HepG2 (cell line): ENCODE measurements around the gene CTDSP1. TPM values are rescaled to one million over a fixed set of nuclear protein-coding genes. Genes with fewer than 3 reads are reported as not detected.

ENCODE experiments used
- HCFC1 ChIP-seq: fragments of 150-350 bp; IDR thresholded peaks from 2 replicates; pipeline ENCODE4 v1.6.1; 2014; ENCODE audit warnings: low read depth, low read length
- HOXA3 ChIP-seq: sonication (generic); formaldehyde crosslinking; IDR thresholded peaks from 2 replicates; pipeline ENCODE4 v1.5.0; 2020; ENCODE audit warnings: missing genetic modification reagents
- KDM1A ChIP-seq: IDR thresholded peaks from 2 replicates; pipeline ENCODE4 v1.6.1; 2016; ENCODE audit warnings: missing compliant biosample characterization
- MTERF4 ChIP-seq: sonication (generic); formaldehyde crosslinking; IDR thresholded peaks from 2 replicates; pipeline ENCODE4 v1.8.0; 2023; ENCODE audit warnings: mild to moderate bottlenecking, missing genetic modification reagents
- MTF1 ChIP-seq: sonication (generic); formaldehyde crosslinking; IDR thresholded peaks from 2 replicates; pipeline ENCODE4 v1.5.0; 2020; ENCODE audit warnings: missing genetic modification reagents
- PBX3 ChIP-seq: sonication (generic); formaldehyde crosslinking; IDR thresholded peaks from 2 replicates; pipeline ENCODE4 v1.8.1; 2023; ENCODE audit warnings: missing genetic modification reagents, inconsistent platforms, borderline replicate concordance
- RELA ChIP-seq: sonication (generic); formaldehyde crosslinking; IDR thresholded peaks from 2 replicates; pipeline ENCODE4 v1.4.0; 2020; ENCODE audit warnings: missing genetic modification reagents
- SETDB1 ChIP-seq: sonication (generic); formaldehyde crosslinking; IDR thresholded peaks from 2 replicates; pipeline ENCODE4 v1.5.1; 2020; ENCODE audit warnings: missing genetic modification reagents, mild to moderate bottlenecking, borderline replicate concordance
- SRF ChIP-seq: IDR thresholded peaks from 2 replicates; pipeline ENCODE4 v1.6.1; 2011; ENCODE audit warnings: mild to moderate bottlenecking, low read depth, low read length, moderate library complexity
- ZBTB21 ChIP-seq: sonication (generic); formaldehyde crosslinking; IDR thresholded peaks from 2 replicates; pipeline ENCODE4 v1.4.0; 2020; ENCODE audit warnings: missing genetic modification reagents
- ZBTB34 ChIP-seq: sonication (generic); formaldehyde crosslinking; IDR thresholded peaks from 2 replicates; pipeline ENCODE4 v1.8.0; 2022; ENCODE audit warnings: mild to moderate bottlenecking, missing genetic modification reagents
- ZNF121 ChIP-seq: sonication (generic); formaldehyde crosslinking; IDR thresholded peaks from 2 replicates; pipeline ENCODE4 v1.5.0; 2020; ENCODE audit warnings: mild to moderate bottlenecking, missing genetic modification reagents
- ZNF260 ChIP-seq: sonication (generic); formaldehyde crosslinking; IDR thresholded peaks from 2 replicates; pipeline ENCODE4 v1.4.0; 2020; ENCODE audit warnings: missing genetic modification reagents, low read depth, mild to moderate bottlenecking, borderline replicate concordance
- ZNF318 ChIP-seq: sonication (generic); formaldehyde crosslinking; IDR thresholded peaks from 2 replicates; pipeline ENCODE4 v1.4.0; 2020; ENCODE audit warnings: mild to moderate bottlenecking, missing genetic modification reagents
- ZNF331 ChIP-seq: sonication (generic); formaldehyde crosslinking; IDR thresholded peaks from 2 replicates; pipeline ENCODE4 v1.4.0; 2020; ENCODE audit warnings: missing genetic modification reagents
- ZNF496 ChIP-seq: sonication (generic); formaldehyde crosslinking; IDR thresholded peaks from 2 replicates; pipeline ENCODE4 v1.8.1; 2023; ENCODE audit warnings: mild to moderate bottlenecking, moderate library complexity, missing genetic modification reagents; ENCODE audit not compliant: insufficient replicate concordance
- ZNF501 ChIP-seq: sonication (generic); formaldehyde crosslinking; IDR thresholded peaks from 2 replicates; pipeline ENCODE4 v1.5.1; 2020; ENCODE audit warnings: mild to moderate bottlenecking, moderate library complexity, missing genetic modification reagents
- ZNF549 ChIP-seq: sonication (generic); formaldehyde crosslinking; IDR thresholded peaks from 2 replicates; pipeline ENCODE4 v1.5.0; 2020; ENCODE audit warnings: missing genetic modification reagents
- ZNF672 ChIP-seq: sonication (generic); formaldehyde crosslinking; IDR thresholded peaks from 2 replicates; pipeline ENCODE4 v1.8.1; 2022; ENCODE audit warnings: missing genetic modification reagents
- ZNF761 ChIP-seq: sonication (generic); formaldehyde crosslinking; conservative IDR thresholded peaks from 2 replicates; pipeline ENCODE4 v1.4.0; 2020; ENCODE audit warnings: mild to moderate bottlenecking, missing genetic modification reagents
- polyA plus RNA-seq, 8 experiments: library from polyadenylated mRNA; depleted of rRNA in 3 of 8; stranded (reverse) in 7 of 8; unstranded in 1 of 8; fragments of >200 nt; fragmentation: Illumina TruSeq in 4 of 8; extraction: Trizol in 4 of 8; gene quantifications; 2 replicates each; pipeline versions ENCODE4 v1.2.1 to v1.2.3, GENCODE V29; 2011 to 2016; ENCODE audit warnings: low read depth in 4 of 8, missing spikeins in 1 of 8, mixed read lengths in 1 of 8; ENCODE audit not compliant: insufficient read depth in 1 of 8
- total RNA-seq, 5 experiments: library from RNA; depleted of rRNA; stranded (reverse); fragments of >200 nt; fragmentation: Illumina TruSeq; extraction: Trizol; gene quantifications; 2 replicates each; pipeline ENCODE4 v1.2.3, GENCODE V29; 2016; ENCODE audit warnings: low read depth in 1 of 5

CTDSP1 gene
- total and polyA plus RNA-seq, 2 of the 13 experiments (the other 11 are each of a cell fraction or from before 2014, with no cell fraction given): 91.0 to 268 TPM

GRCh38 chr2:218405746-218406208 lies 6.1 kb downstream of the CTDSP1 start (continued):
- peak; percentile 67; the same call in 1 of the 2 replicates for TF ChIP-seq MTERF4 (CRISPR knock-in tag)
- peak; percentile 7; the same call in 1 of the 2 replicates for TF ChIP-seq ZNF501 (CRISPR knock-in tag)
- no peak for TF ChIP-seq SETDB1 (CRISPR knock-in tag)
- no peak; the same call in none of the 2 replicates for TF ChIP-seq HOXA3 (CRISPR knock-in tag)
- no peak for TF ChIP-seq SRF
- TF ChIP-seq ZNF260 (CRISPR knock-in tag): no peak
- peak; percentile 83; the same call in 1 of the 2 replicates for TF ChIP-seq ZBTB34 (CRISPR knock-in tag)
- TF ChIP-seq ZNF121 (CRISPR knock-in tag): peak; percentile 35; the same call in 1 of the 2 replicates
- peak; percentile 78; the same call in 1 of the 2 replicates for TF ChIP-seq ZNF318 (CRISPR knock-in tag)
- TF ChIP-seq ZNF672 (CRISPR knock-in tag): no peak
- TF ChIP-seq HCFC1: no peak
- TF ChIP-seq ZNF761 (CRISPR knock-in tag): no peak
- no peak for TF ChIP-seq ZNF496 (CRISPR knock-in tag)
- TF ChIP-seq MTF1: no peak
- TF ChIP-seq ZNF331 (CRISPR knock-in tag): peak; percentile 10; the same call in 1 of the 2 replicates
- TF ChIP-seq ZNF549 (CRISPR knock-in tag): no peak
- no peak; the same call in 1 of the 2 replicates for TF ChIP-seq KDM1A
- TF ChIP-seq ZBTB21 (CRISPR knock-in tag): no peak
- TF ChIP-seq RELA (CRISPR knock-in tag): no peak
- TF ChIP-seq PBX3 (CRISPR knock-in tag): 0 out of 2 replicates have a peak, but pooled peaks have one; percentile 14
